Stomach (tissue), 9 donors: ENCODE results near the gene CCDC157. TPM values are rescaled to one million over a fixed set of nuclear protein-coding genes. Genes with fewer than 3 reads are reported as not detected.

Experiments used
- DNase-seq, 2 donors: peaks; one replicate each; pipeline versions ENCODE4 v3.0.0 to v3.0.0-alpha.2; 2013 to 2019
- H3K27ac ChIP-seq, 5 donors: fragments of 200-600 bp in 4 of 5; sonication (generic) in 4 of 5; one replicate each; pipeline ENCODE4 v1.5.1; 2013 to 2019; ENCODE audit warnings: mild to moderate bottlenecking in 1 of 5, moderate library complexity in 1 of 5
- H3K27me3 ChIP-seq, 3 donors: fragments of 200-600 bp; sonication (generic); one replicate each; pipeline ENCODE4 v1.5.1; 2017 to 2019; ENCODE audit warnings: mixed run types in 1 of 3
- H3K36me3 ChIP-seq, 4 donors: fragments of 200-600 bp; sonication (generic); 1 replicate in 3 of 4; 2 replicates in 1 of 4; pipeline ENCODE4 v1.5.1; 2016 to 2019
- H3K4me1 ChIP-seq, 4 donors: fragments of 200-600 bp; sonication (generic); one replicate each; pipeline ENCODE4 v1.5.1; 2016 to 2019
- H3K4me3 ChIP-seq, 4 donors: fragments of 200-600 bp; sonication (generic) in 3 of 4; one replicate each; pipeline ENCODE4 v1.5.1; 2016 to 2019; ENCODE audit warnings: mild to moderate bottlenecking in 1 of 4
- H3K9me3 ChIP-seq, 4 donors: fragments of 200-600 bp; sonication (generic); one replicate each; pipeline ENCODE4 v1.5.1; 2016 to 2019
- CTCF ChIP-seq, 7 experiments: fragments of 450-650 bp in 4 of 7; fragments of 200-600 bp in 3 of 7; sonication (generic) in 3 of 7; IDR thresholded peaks; one replicate each; pipeline ENCODE4 v1.5.1; 2016 to 2019; ENCODE audit warnings: antibody characterized with exemption in 7 of 7, control low read depth in 2 of 7, mild to moderate bottlenecking in 1 of 7
- EP300 ChIP-seq: sonication (generic); formaldehyde crosslinking; IDR thresholded peaks from one replicate; pipeline ENCODE4 v1.6.1; 2017; ENCODE audit warnings: antibody characterized with exemption
- POLR2A ChIP-seq, 4 donors: fragments of 450-650 bp; IDR thresholded peaks; one replicate each; pipeline ENCODE4 v1.6.1; 2016; ENCODE audit warnings: antibody characterized with exemption in 4 of 4, control low read depth in 2 of 4, mild to moderate bottlenecking in 1 of 4, moderate library complexity in 1 of 4
- POLR2AphosphoS5 ChIP-seq, 3 donors: sonication (generic); formaldehyde crosslinking; IDR thresholded peaks; one replicate each; pipeline ENCODE4 v1.6.1; 2016; ENCODE audit warnings: antibody characterized with exemption in 3 of 3
- WGBS, 5 donors: extraction: QIAGEN DNeasy Blood & Tissue Kit in 3 of 5; methylation state at CpG; one replicate each; pipeline versions ENCODE4 v1.1.5 to v1.1.7; 2013 to 2018; 5-methylcytosine and 5-hydroxymethylcytosine counted together
- intact Hi-C: fragments of 100-400 bp; cut with DNase I; formaldehyde crosslinking; loops from one replicate; pipeline ENCODE4 v1.15.1; 2023; ENCODE audit warnings: low total_unique reads
- polyA plus RNA-seq, 3 donors: library from polyadenylated mRNA; stranded (reverse); fragments of 200-250 nt; gene quantifications; one replicate each; pipeline ENCODE4 v1.2.3, GENCODE V29; 2013
- total RNA-seq, 5 donors: library from RNA; depleted of rRNA; stranded (reverse); fragments of >200 nt; gene quantifications; one replicate each; pipeline versions ENCODE4 v1.1.0 to v1.2.3, GENCODE V29; 2014 to 2016
- donor health status: healthy with polysubstance abuse.
- donor health status: Bipolar disorder and iron deficiency.
- donor health status: healthy.

The CCDC157 gene
- total and polyA plus RNA-seq, 8 donors = 0.73 to 9.0 (median 2.2) TPM; not detected in 1

GRCh38 chr22:30348809-30349208 lies 8.0 kb upstream of the CCDC157 start:
- DNase-seq = no peak
- Histone ChIP-seq H3K4me3 (no peak overlapping the region), H3K36me3 (peaks cover 64 to 99% (median 97%) of the 10 kb centered on the region in 4 donors), H3K27ac (no peak overlapping the region), H3K27me3 (no peaks in the 10 kb centered on the region), H3K4me1 (peaks cover under 1 to 41% (median 21%) of the 10 kb centered on the region in 4 donors), H3K9me3 (no peaks in the 10 kb centered on the region)
- TF ChIP-seq POLR2AphosphoS5 (IDR thresholded peaks at IDR 0.05) (no peak), POLR2A (IDR thresholded peaks at IDR 0.05) (no peak), CTCF (IDR thresholded peaks at IDR 0.05) (no peak), EP300 (no peak)
- 72 to 83% (median 75%) methylated on average over 4 of the region's 4 CpGs for WGBS, 5 donors
- intact Hi-C loops = no loop called here

- DNase-seq = no peak
- no peak overlapping the region for H3K27ac ChIP-seq
- WGBS, 5 donors = 88 to 98% (median 91%) methylated on average over 3 of the region's 3 CpGs
- intact Hi-C loops = no loop called here
- H3K9me3 ChIP-seq = no peaks in the 10 kb centered on the region
- no peaks in the 10 kb centered on the region for H3K27me3 ChIP-seq
- H3K4me3 ChIP-seq = no peak overlapping the region
- peaks cover 40 to 76% (median 75%) of the 10 kb centered on the region in 4 donors for H3K36me3 ChIP-seq
- H3K4me1 ChIP-seq = peaks cover 24 to 65% (median 45%) of the 10 kb centered on the region in 4 donors
- TF ChIP-seq POLR2A (IDR thresholded peaks at IDR 0.05) = no peak
Measured at GRCh38 chr22:30351226-30351625, 5.6 kb upstream of the CCDC157 start.

- peak overlapping the region in 2 of 4 donors; percentile 93 to 95 for H3K4me3 ChIP-seq
- intact Hi-C loops = no loop called here
- WGBS, 5 donors = 31 to 54% (median 46%) methylated on average over 5 of the region's 5 CpGs
Measured at GRCh38 chr22:30354644-30355043, 2.2 kb upstream of the CCDC157 start.

GRCh38 chr22:30357236-30357570 lies 396 bp downstream of the CCDC157 start:
- Histone ChIP-seq H3K36me3 (peaks cover 9 to 21% (median 16%) of the 10 kb centered on the region in 4 donors), H3K9me3 (no peaks in the 10 kb centered on the region), H3K4me3 (peak overlapping the region; percentile 63 to 95 (median 88)), H3K27ac (peak overlapping the region; percentile 98 to 100 (median 98)), H3K27me3 (no peaks in the 10 kb centered on the region), H3K4me1 (peaks cover 24 to 40% (median 39%) of the 10 kb centered on the region in 4 donors)
- TF ChIP-seq POLR2A (IDR thresholded peaks at IDR 0.05) = no peak
- TF ChIP-seq CTCF (IDR thresholded peaks at IDR 0.05) = no peak
- no peak for TF ChIP-seq POLR2AphosphoS5 (IDR thresholded peaks at IDR 0.05)
- TF ChIP-seq EP300 = no peak
- intact Hi-C loops = no loop called here
- 1 to 5% (median 3%) methylated on average over 9 of the region's 9 CpGs for WGBS, 5 donors
- DNase-seq = no peak

More at GRCh38 chr22:30354644-30355043, 2.2 kb upstream of the CCDC157 start:
- peaks cover 19 to 42% (median 41%) of the 10 kb centered on the region in 4 donors for H3K36me3 ChIP-seq
- DNase-seq = no peak
- no peaks in the 10 kb centered on the region for H3K9me3 ChIP-seq
- H3K27ac ChIP-seq = peak overlapping the region in 1 of 5 donors; percentile 98
- TF ChIP-seq EP300 (no peak), POLR2A (IDR thresholded peaks at IDR 0.05) (no peak), POLR2AphosphoS5 (IDR thresholded peaks at IDR 0.05) (no peak)
- H3K4me1 ChIP-seq = peaks cover 24 to 50% (median 41%) of the 10 kb centered on the region in 4 donors
- no peaks in the 10 kb centered on the region for H3K27me3 ChIP-seq

- no peak for TF ChIP-seq EP300
- TF ChIP-seq POLR2AphosphoS5 (IDR thresholded peaks at IDR 0.05) = no peak
- no peak for TF ChIP-seq CTCF (IDR thresholded peaks at IDR 0.05)
- no peak for TF ChIP-seq POLR2A (IDR thresholded peaks at IDR 0.05)
- no peaks in the 10 kb centered on the region for H3K9me3 ChIP-seq
- H3K4me3 ChIP-seq = peak overlapping the region; percentile 63 to 95 (median 88)
- peaks cover 24 to 40% (median 39%) of the 10 kb centered on the region in 4 donors for H3K4me1 ChIP-seq
- H3K27ac ChIP-seq = no peak overlapping the region
- WGBS, 5 donors = 55 to 63% (median 57%) methylated on average over 21 to 22 of the region's 22 CpGs
- intact Hi-C loops = no loop called here
- DNase-seq = no peak
- peaks cover 4 to 20% (median 12%) of the 10 kb centered on the region in 4 donors for H3K36me3 ChIP-seq
- H3K27me3 ChIP-seq = no peaks in the 10 kb centered on the region
Measured at GRCh38 chr22:30357650-30358215, 926 bp downstream of the CCDC157 start.
